Measurements from ENCODE around the gene F7.
A peak's percentile ranks its signal among the peaks of the same experiment; 100 is the strongest.
"Not testable (repeated sequence)": the region's sequence is repeated elsewhere in the genome, so short reads cannot be mapped to it uniquely, and the experiment has no call there.

F7 gene

GRCh38 chr13:113151745-113152690, 46.4 kb downstream of the F7 start:
- DNase-seq (ENCODE audit: low read depth in 2 of 2, low spot score in 1 of 2), result no peak

GRCh38 chr13:113152691-113152983, 47.0 kb downstream of the F7 start:
- DNase-seq (ENCODE audit: low read depth in 2 of 2, low spot score in 1 of 2), result no peak

- no peak for DNase-seq (ENCODE audit: low read depth in 2 of 2, low spot score in 1 of 2)
Measured at GRCh38 chr13:113152984-113153809, 47.6 kb downstream of the F7 start.

- DNase-seq (ENCODE audit: low read depth in 2 of 2, low spot score in 1 of 2), result peak; percentile 46 to 60
Measured at GRCh38 chr13:113153810-113154748, 48.5 kb downstream of the F7 start.

GRCh38 chr13:113155201-113155600, 49.6 kb downstream of the F7 start:
- DNase-seq (ENCODE audit: low read depth in 2 of 2, low spot score in 1 of 2), result no peak

GRCh38 chr13:113155982-113156655, 50.5 kb downstream of the F7 start:
- DNase-seq (ENCODE audit: low read depth in 2 of 2, low spot score in 1 of 2), result no peak

- DNase-seq (ENCODE audit: low read depth in 2 of 2, low spot score in 1 of 2), result no peak
Measured at GRCh38 chr13:113157206-113157928, 51.8 kb downstream of the F7 start.

GRCh38 chr13:113157929-113158747, 52.5 kb downstream of the F7 start, which contains the start of gene PROZ:
TSS of gene PROZ (plus strand) at chr13:113158648. CDS start at chr13:113158661, 13 bp downstream.
- no peak for DNase-seq (ENCODE audit: low read depth in 2 of 2, low spot score in 1 of 2)

- no peak for DNase-seq (ENCODE audit: low read depth in 2 of 2, low spot score in 1 of 2)
Measured at GRCh38 chr13:113158946-113159345, 53.4 kb downstream of the F7 start.

- no peak for DNase-seq (ENCODE audit: low read depth in 2 of 2, low spot score in 1 of 2)
Measured at GRCh38 chr13:113159701-113160100, 54.1 kb downstream of the F7 start.

- DNase-seq (ENCODE audit: low read depth in 2 of 2, low spot score in 1 of 2), result no peak
Measured at GRCh38 chr13:113160983-113161382, 55.4 kb downstream of the F7 start.

GRCh38 chr13:113161433-113161832, 55.8 kb downstream of the F7 start:
- no peak for DNase-seq (ENCODE audit: low read depth in 2 of 2, low spot score in 1 of 2)

GRCh38 chr13:113161975-113162374, 56.4 kb downstream of the F7 start:
- DNase-seq (ENCODE audit: low read depth in 2 of 2, low spot score in 1 of 2), result not testable (repeated sequence)

- no peak for DNase-seq (ENCODE audit: low read depth in 2 of 2, low spot score in 1 of 2)
Measured at GRCh38 chr13:113162783-113163685, 57.4 kb downstream of the F7 start.

- no peak for DNase-seq (ENCODE audit: low read depth in 2 of 2, low spot score in 1 of 2)
Measured at GRCh38 chr13:113164492-113164891, 58.9 kb downstream of the F7 start.

GRCh38 chr13:113166266-113166665, 60.7 kb downstream of the F7 start:
- no peak for DNase-seq (ENCODE audit: low read depth in 2 of 2, low spot score in 1 of 2)

- DNase-seq (ENCODE audit: low read depth in 2 of 2, low spot score in 1 of 2), result no peak
Measured at GRCh38 chr13:113166681-113167080, 61.1 kb downstream of the F7 start.

- DNase-seq (ENCODE audit: low read depth in 2 of 2, low spot score in 1 of 2), result no peak
Measured at GRCh38 chr13:113167155-113167554, 61.6 kb downstream of the F7 start.
